MCF 10A (cell line): ENCODE measurements around the gene DHRS9. TPM values are rescaled to one million over a fixed set of nuclear protein-coding genes. Genes with fewer than 3 reads are reported as not detected.

ENCODE experiments used
- BruUV-seq: library from RNA; stranded (reverse); fragments of 400-500 nt; replicated peaks from 2 replicates; lab custom pipeline; 2021; lab: Mats Ljungman, UMichigan
- CTCF ChIA-PET: fragments of 300-600 bp; sonication (Branson Sonifier 250); formaldehyde crosslinking; extraction: SDS; loops from one replicate; lab custom pipeline; 2021; ENCODE audit warnings: antibody characterized with exemption, inconsistent platforms; lab: Yijun Ruan, JAX
- POLR2A ChIA-PET: fragments of 300-600, 350-650 bp; sonication (Branson Sonifier 250); formaldehyde crosslinking; extraction: SDS; loops from one replicate; lab custom pipeline; 2020; ENCODE audit warnings: antibody characterized with exemption, inconsistent platforms; lab: Yijun Ruan, JAX
- DNase-seq: peaks from one replicate; pipeline ENCODE4 v3.0.0-alpha.2; 2018; ENCODE audit not compliant: unreplicated experiment
- H3K27ac Mint-ChIP-seq: one replicate; pipeline ENCODE4 v1.8.0; 2022; ENCODE audit warnings: mild to moderate bottlenecking, low read depth, mixed read lengths; ENCODE audit not compliant: unreplicated experiment
- H3K27me3 Mint-ChIP-seq: one replicate; pipeline ENCODE4 v1.8.0; 2022; ENCODE audit warnings: mixed read lengths; ENCODE audit not compliant: insufficient read depth, unreplicated experiment
- H3K36me3 Mint-ChIP-seq: one replicate; pipeline ENCODE4 v1.8.0; 2022; ENCODE audit warnings: mild to moderate bottlenecking, moderate library complexity, mixed read lengths; ENCODE audit not compliant: insufficient read depth, unreplicated experiment
- H3K4me1 Mint-ChIP-seq: one replicate; pipeline ENCODE4 v1.8.0; 2022; ENCODE audit warnings: mixed read lengths; ENCODE audit not compliant: insufficient read depth, unreplicated experiment
- H3K4me3 Mint-ChIP-seq: one replicate; pipeline ENCODE4 v1.8.0; 2022; ENCODE audit warnings: mild to moderate bottlenecking, moderate library complexity, mixed read lengths; ENCODE audit not compliant: unreplicated experiment
- H3K9me3 Mint-ChIP-seq: one replicate; pipeline ENCODE4 v1.8.0; 2022; ENCODE audit warnings: mixed read lengths; ENCODE audit not compliant: unreplicated experiment
- CTCF ChIP-seq: fragments of 200-600 bp; IDR thresholded peaks from one replicate; pipeline ENCODE4 v1.8.0; 2022; ENCODE audit warnings: antibody characterized with exemption, mild to moderate bottlenecking; ENCODE audit not compliant: unreplicated experiment
- intact Hi-C: fragments of 100-400 bp; cut with micrococcal nuclease; formaldehyde crosslinking; loops from 2 replicates; pipeline ENCODE4 v1.14.1; 2022
- total RNA-seq: library from RNA; stranded (reverse); gene quantifications from 2 replicates; pipeline ENCODE4 v1.2.3, GENCODE V29; 2022

Gene DHRS9
- total RNA-seq, 1 experiment from 2014 or later, result 0.21 TPM

- Mint-ChIP-seq H3K36me3 (no peaks in the 10 kb centered on the region), H3K4me1 (peaks cover 14% of the 10 kb centered on the region), H3K9me3 (no peaks in the 10 kb centered on the region), H3K27ac (no peak overlapping the region), H3K4me3 (no peak overlapping the region), H3K27me3 (no peaks in the 10 kb centered on the region)
- intact Hi-C loops, result no loop called here
- POLR2A ChIA-PET, result interaction anchor here (1.0 kb wide), 1 partner anchor 11 kb away, joined by 8 read pairs; no protein-coding TSS in a partner anchor
- TF ChIP-seq CTCF, result no peak
- BruUV-seq, result no TSS peak
- no peak for DNase-seq
- CTCF ChIA-PET, result interaction anchor here (1.2 kb wide), 1 partner anchor 36 kb away, joined by 6 read pairs; no protein-coding TSS in a partner anchor
Measured at GRCh38 chr2:169073963-169074751, 4.8 kb downstream of the DHRS9 start.

GRCh38 chr2:169077674-169078240 is 8.4 kb downstream of the DHRS9 start:
- H3K27me3 Mint-ChIP-seq, result no peaks in the 10 kb centered on the region
- no peak for TF ChIP-seq CTCF
- no peaks in the 10 kb centered on the region for H3K36me3 Mint-ChIP-seq
- H3K4me3 Mint-ChIP-seq, result no peak overlapping the region
- CTCF ChIA-PET, result interaction anchor here (0.7 kb wide), 1 partner anchor 33 kb away, joined by 3 read pairs; no protein-coding TSS in a partner anchor
- POLR2A ChIA-PET, result no interaction called here
- DNase-seq, result no peak
- intact Hi-C loops, result no loop called here
- no TSS peak for BruUV-seq
- H3K27ac Mint-ChIP-seq, result no peak overlapping the region
- H3K4me1 Mint-ChIP-seq, result no peaks in the 10 kb centered on the region
- no peaks in the 10 kb centered on the region for H3K9me3 Mint-ChIP-seq

- Mint-ChIP-seq H3K36me3 (no peaks in the 10 kb centered on the region), H3K27me3 (no peaks in the 10 kb centered on the region), H3K27ac (no peak overlapping the region), H3K4me1 (no peaks in the 10 kb centered on the region), H3K9me3 (no peaks in the 10 kb centered on the region), H3K4me3 (no peak overlapping the region)
- TF ChIP-seq CTCF, result no peak
- intact Hi-C loops, result no loop called here
- CTCF ChIA-PET, result no interaction called here
- DNase-seq, result no peak
- POLR2A ChIA-PET, result interaction anchor here (0.9 kb wide), 1 partner anchor 9 kb away, joined by 4 read pairs; no protein-coding TSS in a partner anchor
- BruUV-seq, result no TSS peak
Measured at GRCh38 chr2:169080250-169081069, 11.1 kb downstream of the DHRS9 start.

GRCh38 chr2:169081551-169081950 is 12.2 kb downstream of the DHRS9 start:
- intact Hi-C loops, result no loop called here
- no peaks in the 10 kb centered on the region for H3K9me3 Mint-ChIP-seq
- TF ChIP-seq CTCF, result no peak
- no peak for DNase-seq
- ChIA-PET POLR2A (interaction anchor here (0.7 kb wide), 1 partner anchor 1855 kb away, joined by 3 read pairs; no protein-coding TSS in a partner anchor), CTCF (interaction anchor here (1.0 kb wide), 1 partner anchor 592 kb away, joined by 3 read pairs; no protein-coding TSS in a partner anchor)
- H3K27ac Mint-ChIP-seq, result no peak overlapping the region
- H3K27me3 Mint-ChIP-seq, result no peaks in the 10 kb centered on the region
- no TSS peak for BruUV-seq
- H3K36me3 Mint-ChIP-seq, result no peaks in the 10 kb centered on the region
- H3K4me1 Mint-ChIP-seq, result no peaks in the 10 kb centered on the region
- H3K4me3 Mint-ChIP-seq, result no peak overlapping the region
